ENCODE results near the gene GORASP2. TPM values are rescaled to one million over a fixed set of nuclear protein-coding genes. Genes with fewer than 3 reads are reported as not detected.

GORASP2 gene
- total RNA-seq, 1 donor from 2014 or later = 78.1 TPM

GRCh38 chr2:170886386-170886785 lies 42.7 kb upstream of the GORASP2 start:
- Histone ChIP-seq H3K27me3 (ENCODE audit: control insufficient read depth, insufficient read depth, low read length) (no peaks in the 10 kb centered on the region), H3K4me3 (ENCODE audit: low read depth, low read length) (no peak overlapping the region), H3K36me3 (ENCODE audit: control insufficient read depth, insufficient read depth, low read length) (no peaks in the 10 kb centered on the region)
- TF ChIP-seq, protein P1, sequence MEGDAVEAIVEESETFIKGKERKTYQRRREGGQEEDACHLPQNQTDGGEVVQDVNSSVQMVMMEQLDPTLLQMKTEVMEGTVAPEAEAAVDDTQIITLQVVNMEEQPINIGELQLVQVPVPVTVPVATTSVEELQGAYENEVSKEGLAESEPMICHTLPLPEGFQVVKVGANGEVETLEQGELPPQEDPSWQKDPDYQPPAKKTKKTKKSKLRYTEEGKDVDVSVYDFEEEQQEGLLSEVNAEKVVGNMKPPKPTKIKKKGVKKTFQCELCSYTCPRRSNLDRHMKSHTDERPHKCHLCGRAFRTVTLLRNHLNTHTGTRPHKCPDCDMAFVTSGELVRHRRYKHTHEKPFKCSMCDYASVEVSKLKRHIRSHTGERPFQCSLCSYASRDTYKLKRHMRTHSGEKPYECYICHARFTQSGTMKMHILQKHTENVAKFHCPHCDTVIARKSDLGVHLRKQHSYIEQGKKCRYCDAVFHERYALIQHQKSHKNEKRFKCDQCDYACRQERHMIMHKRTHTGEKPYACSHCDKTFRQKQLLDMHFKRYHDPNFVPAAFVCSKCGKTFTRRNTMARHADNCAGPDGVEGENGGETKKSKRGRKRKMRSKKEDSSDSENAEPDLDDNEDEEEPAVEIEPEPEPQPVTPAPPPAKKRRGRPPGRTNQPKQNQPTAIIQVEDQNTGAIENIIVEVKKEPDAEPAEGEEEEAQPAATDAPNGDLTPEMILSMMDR (IDR thresholded peaks at IDR 0.05; ENCODE audit: insufficient read depth, low read length, poor library complexity, severe bottlenecking) = no peak
- peak; percentile 65 for DNase-seq (ENCODE audit: low read depth)

DNA sequence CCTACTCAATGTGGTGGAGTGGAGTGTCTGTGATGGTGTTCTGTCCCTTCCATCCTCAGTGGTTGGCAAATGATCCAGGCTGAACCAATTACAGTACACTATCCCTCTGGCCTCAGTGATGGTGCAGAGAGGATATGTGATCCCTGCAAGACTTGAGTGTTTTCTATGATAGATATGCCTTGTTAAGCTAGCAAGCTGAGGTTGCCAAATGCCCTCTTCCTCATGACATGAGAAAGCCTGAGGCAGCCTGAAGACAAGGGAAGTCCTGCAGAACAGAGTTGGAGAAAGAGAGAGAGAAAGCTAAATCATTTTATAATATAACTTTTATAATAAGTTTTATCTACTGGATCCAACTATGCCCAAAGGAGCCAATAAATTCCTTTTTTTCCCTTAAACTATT lies 41.6 kb upstream of the GORASP2 start:
- no peak overlapping the region for H3K4me3 ChIP-seq (ENCODE audit: low read depth, low read length)
- no peaks in the 10 kb centered on the region for H3K36me3 ChIP-seq (ENCODE audit: control insufficient read depth, insufficient read depth, low read length)
- H3K27me3 ChIP-seq (ENCODE audit: control insufficient read depth, insufficient read depth, low read length) = no peaks in the 10 kb centered on the region
- DNase-seq (ENCODE audit: low read depth) = no peak
- TF ChIP-seq, protein P1 (IDR thresholded peaks at IDR 0.05; ENCODE audit: insufficient read depth, low read length, poor library complexity, severe bottlenecking) = no peak

- Histone ChIP-seq H3K27me3 (ENCODE audit: control insufficient read depth, insufficient read depth, low read length) (no peaks in the 10 kb centered on the region), H3K4me3 (ENCODE audit: low read depth, low read length) (no peak overlapping the region), H3K36me3 (ENCODE audit: control insufficient read depth, insufficient read depth, low read length) (no peaks in the 10 kb centered on the region)
- TF ChIP-seq, protein P1 (IDR thresholded peaks at IDR 0.05; ENCODE audit: insufficient read depth, low read length, poor library complexity, severe bottlenecking) = no peak
- no peak for DNase-seq (ENCODE audit: low read depth)
Measured at GRCh38 chr2:170887896-170888295, 41.2 kb upstream of the GORASP2 start.

- Histone ChIP-seq H3K27me3 (ENCODE audit: control insufficient read depth, insufficient read depth, low read length) (no peaks in the 10 kb centered on the region), H3K36me3 (ENCODE audit: control insufficient read depth, insufficient read depth, low read length) (no peaks in the 10 kb centered on the region), H3K4me3 (ENCODE audit: low read depth, low read length) (no peak overlapping the region)
- TF ChIP-seq, protein P1 (IDR thresholded peaks at IDR 0.05; ENCODE audit: insufficient read depth, low read length, poor library complexity, severe bottlenecking) = no peak
- DNase-seq (ENCODE audit: low read depth) = no peak
Measured at GRCh38 chr2:170891893-170892292, 37.2 kb upstream of the GORASP2 start.

DNA sequence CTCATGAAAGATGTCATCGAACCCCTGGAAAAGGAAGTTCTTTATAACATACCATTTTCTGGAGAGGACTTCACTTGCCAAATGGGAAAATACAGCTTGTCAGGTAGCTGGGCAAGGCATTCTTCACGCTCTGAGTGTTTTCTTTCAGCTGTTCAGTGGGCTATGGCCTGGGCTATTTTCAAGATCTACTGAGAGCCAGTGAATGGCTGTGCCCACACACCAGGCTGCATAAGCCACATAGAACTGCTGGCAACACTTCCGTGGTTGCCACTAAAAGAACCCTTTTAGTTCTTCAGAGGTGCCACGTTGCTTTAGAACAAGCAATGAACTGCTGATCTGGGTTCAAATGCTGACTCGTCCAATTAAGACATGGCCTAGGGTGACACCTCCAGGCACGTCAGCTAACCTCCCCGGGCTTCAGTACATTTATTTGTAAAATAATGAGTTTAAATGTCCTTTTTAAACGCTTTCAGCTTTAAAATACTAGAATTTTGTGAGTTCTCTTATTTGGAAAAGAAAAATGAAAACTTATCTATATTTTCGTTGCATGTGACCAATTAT lies 36.6 kb upstream of the GORASP2 start:
- no peaks in the 10 kb centered on the region for H3K27me3 ChIP-seq (ENCODE audit: control insufficient read depth, insufficient read depth, low read length)
- no peak for DNase-seq (ENCODE audit: low read depth)
- no peak overlapping the region for H3K4me3 ChIP-seq (ENCODE audit: low read depth, low read length)
- no peaks in the 10 kb centered on the region for H3K36me3 ChIP-seq (ENCODE audit: control insufficient read depth, insufficient read depth, low read length)
- TF ChIP-seq, protein P1 (IDR thresholded peaks at IDR 0.05; ENCODE audit: insufficient read depth, low read length, poor library complexity, severe bottlenecking) = no peak
